ENCODE data around the gene UBLCP1.
A peak's percentile ranks its signal among the peaks of the same experiment; 100 is the strongest.
"Not testable (repeated sequence)": the region's sequence is repeated elsewhere in the genome, so short reads cannot be mapped to it uniquely, and the experiment has no call there.

The UBLCP1 gene, protein sequence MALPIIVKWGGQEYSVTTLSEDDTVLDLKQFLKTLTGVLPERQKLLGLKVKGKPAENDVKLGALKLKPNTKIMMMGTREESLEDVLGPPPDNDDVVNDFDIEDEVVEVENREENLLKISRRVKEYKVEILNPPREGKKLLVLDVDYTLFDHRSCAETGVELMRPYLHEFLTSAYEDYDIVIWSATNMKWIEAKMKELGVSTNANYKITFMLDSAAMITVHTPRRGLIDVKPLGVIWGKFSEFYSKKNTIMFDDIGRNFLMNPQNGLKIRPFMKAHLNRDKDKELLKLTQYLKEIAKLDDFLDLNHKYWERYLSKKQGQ

DNA sequence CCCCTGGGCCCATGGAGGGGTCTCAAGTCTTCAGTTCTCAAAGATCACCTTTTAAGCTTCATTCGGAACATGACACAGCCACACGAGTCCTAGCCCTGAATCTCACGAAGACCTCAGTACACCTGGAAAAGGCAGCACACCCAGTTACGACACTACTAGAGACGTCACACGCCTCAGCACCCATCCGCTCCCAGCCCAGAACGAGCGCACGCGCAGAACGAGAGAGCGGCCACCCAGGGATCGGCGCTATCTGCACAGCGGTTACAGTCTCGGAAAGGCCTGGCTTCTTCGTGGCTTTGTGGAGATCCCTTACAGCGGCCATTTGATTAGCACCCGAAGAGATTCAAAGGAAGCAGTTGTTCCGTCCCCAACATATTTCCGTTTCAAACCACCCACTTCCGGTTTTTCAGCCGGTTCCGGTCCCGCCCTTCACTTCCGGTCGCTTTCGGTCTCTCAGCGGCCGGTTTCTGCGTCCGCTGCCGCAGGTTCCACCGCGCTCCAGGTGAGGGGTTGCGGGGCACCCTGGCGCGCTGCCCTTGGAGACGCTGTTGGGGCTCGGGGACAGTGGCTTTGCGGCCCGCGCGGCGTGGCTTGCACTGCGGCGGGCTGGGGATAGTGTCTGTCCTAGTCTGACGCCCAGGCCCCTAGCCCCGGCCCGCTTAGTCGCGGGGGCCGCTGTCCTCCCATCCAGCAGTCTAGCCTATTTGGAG is at the start of gene UBLCP1:
Gene UBLCP1, plus strand, starts transcription at position 432 of the 710 bp plus-strand sequence. CDS start 5,626 bp downstream, outside the sequence.
- DNase-seq = peak; percentile 87

DNA sequence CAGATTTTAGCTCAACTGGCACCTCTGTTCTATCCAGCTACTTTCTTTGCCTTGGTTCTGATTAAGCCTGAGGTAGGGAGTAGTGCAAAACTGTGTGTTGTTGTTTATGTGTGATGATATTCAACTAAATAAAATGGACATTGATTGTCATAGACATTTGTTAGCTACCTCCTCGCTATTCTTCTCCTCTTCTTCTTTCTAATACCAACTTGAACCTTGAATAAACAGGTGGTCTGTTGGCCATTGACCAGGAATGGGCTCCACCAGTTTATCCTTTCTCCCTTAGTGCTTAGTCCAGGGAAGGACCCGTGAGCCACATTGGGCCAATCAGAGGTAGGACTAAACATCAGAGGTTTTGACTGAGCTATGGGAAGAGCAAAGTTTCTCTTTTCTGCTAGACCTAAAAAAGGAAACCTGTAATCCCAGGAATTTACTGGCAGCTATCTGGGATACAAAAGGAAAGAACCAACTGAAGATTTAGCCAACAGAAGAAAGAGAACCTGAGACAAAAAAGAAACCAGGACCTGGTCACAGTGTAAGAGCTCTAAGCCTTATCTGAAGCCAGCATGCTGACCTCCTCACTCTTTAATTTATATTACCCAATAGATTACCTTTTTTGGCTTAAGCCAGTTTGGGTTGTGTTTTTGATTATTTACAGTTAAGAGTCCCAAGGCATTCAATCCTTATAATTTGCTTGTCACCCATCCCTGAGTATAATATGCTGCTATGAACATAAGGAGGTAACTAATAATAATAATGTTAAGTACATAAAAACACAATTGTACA is 48.4 kb upstream of the UBLCP1 start:
- DNase-seq = no peak

DNA sequence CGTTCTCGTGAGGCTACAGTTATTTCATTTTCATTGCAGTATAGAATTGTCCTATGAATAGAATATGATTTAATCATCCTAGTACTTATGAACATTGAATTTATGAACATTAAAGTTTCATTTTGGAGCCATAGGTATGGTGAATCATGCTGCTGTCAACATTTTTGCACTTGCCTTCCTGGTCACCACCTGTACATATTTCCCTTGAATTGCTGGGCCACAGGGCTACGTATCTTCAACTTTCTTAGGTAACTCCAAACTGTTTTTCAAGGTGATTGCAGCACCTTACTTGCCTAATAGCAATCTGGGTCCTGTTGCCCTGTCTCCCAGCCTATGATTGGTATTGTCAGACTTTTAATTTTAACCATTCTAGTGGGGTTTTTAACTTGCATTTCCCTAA is 47.2 kb upstream of the UBLCP1 start:
- DNase-seq = no peak

DNA sequence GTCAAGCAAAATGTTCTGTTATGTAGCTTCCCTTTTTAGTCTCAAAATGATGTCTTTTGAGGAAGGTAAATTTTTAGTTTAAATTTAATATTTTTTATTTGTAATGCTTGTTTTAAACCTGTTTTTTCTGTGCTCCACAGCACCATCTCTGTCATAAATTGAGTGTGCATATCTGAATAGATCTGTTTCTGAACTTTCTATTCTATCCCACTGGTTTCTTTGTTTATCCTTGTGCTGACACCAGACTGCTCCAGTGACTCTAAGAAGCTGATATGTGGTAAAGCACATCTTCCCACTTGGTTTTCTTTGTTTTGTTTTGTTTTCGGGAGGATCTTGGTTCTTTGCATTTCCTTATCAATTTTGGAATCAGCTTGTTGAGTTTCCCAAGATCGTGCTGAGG is 46.6 kb upstream of the UBLCP1 start:
- no peak for DNase-seq

DNA sequence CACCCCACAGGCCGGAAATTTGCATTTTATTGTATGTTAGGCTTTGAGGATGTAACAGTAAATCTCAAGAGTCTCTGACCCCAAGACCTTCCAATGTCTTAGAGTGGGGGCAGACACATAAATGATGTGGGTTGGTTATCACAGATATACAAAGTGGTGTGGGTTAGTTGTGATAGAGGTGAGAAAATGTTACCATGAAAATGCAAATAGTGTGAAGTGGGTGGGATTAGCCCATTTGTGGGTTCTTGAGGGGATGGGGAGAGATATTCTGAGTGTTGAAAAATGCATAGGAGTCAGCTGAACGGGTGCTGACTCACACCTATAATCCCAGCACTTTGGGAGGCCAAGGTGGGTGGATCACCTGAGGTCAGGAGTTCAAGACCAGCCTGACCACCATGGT is 45.9 kb upstream of the UBLCP1 start:
- no peak for DNase-seq

DNA sequence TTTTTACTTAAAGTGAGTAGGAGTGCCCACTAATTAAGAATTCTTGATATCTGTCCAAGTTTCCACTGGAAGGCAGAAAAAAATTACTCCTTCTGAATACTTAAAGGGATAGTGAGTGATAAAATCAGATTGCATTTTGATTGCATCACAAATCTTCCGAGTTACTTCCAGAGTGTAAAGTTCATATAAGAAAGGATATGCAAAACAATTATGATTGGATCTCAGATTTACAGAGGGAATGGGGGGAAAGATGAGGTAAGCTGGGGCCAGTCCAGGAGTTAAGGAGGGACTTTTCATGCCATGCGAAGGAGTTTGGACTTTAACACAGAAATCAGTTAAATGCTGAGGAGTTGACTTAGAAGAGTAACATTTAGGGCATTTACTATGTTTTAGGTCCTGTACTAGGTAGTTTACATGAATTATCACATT is 44.5 kb upstream of the UBLCP1 start:
- DNase-seq = no peak

DNA sequence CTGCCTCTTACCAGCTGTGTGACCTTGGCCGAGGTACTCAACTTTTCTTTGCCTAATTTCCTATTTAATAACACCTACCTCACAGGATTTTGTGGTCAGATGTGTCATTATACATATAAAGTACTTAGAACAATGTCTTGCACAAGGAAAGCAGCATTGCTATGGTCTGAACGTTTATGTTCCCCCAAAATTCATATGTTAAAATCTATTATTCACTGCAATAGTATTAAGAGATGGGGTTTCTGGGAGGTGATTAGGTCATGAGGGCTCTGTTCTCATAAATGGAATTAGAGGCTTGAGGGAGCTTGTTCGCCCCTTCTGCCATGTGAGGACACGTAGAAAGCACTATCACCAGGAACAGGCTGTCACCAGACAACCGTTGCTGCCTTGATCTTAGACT is 42.9 kb upstream of the UBLCP1 start:
- no peak for DNase-seq

DNA sequence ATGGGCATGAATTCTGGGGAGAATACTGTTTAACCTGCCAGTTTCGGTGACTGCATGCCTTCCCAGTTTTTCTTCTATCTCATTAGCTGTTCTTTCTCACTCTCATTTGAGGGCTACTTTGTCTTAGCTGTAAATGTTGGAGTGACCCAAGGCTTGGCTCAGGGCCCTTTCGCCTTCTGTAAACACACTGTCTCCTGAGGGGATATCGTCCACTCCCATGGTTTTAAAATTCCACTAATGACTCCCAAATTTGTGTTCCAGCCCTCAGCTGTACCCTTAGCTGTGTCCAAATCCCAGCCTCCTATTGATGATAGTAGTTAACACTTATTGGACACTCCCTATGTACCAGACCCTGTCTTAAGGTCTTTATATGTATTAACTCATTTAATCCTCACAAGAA is 39.6 kb upstream of the UBLCP1 start:
- DNase-seq = no peak

DNA sequence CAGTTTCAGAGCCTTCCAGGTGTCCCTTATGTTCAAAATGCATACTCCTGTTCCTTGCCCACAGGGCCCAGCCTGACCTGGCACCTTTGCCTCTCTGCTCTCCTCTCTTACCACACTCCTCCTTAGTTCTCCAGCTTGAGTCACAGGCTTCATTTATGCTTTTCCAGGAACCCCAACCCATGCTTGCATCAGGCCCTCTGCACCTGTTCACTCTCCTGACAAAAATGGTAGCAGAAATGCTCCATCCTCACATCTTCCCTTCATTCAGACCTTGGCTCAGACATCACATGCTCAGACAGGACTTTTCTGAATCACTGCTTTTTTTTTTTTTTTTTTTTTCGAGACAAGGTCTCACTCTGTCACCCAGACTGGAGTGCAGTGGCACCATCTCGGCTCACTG is 38.6 kb upstream of the UBLCP1 start:
- no peak for DNase-seq

DNA sequence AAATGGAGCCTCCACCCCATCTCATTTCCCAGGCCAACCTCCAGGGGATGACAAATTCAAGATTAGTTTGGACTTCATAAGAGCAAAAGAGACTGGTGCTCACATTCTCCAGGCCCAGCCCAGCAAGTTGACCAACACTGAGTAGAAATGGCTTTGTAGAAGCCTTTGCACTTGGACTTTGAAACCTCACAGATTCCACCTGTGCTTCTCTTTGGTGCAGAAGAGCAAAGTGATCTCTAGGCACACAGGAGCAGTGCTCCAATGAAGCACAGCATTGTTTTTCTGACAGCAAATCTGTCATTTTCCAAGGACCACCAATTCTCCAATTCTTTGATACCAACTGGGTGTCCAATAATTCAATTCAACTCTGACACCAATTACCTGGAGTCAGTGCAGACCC is 36.6 kb upstream of the UBLCP1 start:
- DNase-seq = no peak

DNA sequence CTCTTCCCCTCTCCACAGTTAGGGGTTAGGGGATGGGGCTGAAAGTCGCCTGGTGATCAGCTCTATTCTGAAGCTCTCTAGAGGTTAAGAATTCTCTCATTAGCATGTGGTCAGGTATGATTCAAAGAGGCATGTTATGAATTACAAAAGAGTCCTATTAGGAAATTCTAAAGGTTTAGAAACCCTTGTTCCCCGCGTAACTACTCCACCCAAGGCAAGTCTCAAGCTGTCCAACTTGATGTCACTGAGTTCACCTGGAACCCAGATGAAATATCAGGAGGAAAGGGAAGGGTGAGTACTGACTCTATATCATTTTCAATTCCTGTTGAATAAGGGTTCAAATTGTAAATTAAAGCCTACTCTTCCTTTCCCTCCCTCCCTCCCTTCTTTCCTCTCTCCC is 35.6 kb upstream of the UBLCP1 start:
- no peak for DNase-seq

DNA sequence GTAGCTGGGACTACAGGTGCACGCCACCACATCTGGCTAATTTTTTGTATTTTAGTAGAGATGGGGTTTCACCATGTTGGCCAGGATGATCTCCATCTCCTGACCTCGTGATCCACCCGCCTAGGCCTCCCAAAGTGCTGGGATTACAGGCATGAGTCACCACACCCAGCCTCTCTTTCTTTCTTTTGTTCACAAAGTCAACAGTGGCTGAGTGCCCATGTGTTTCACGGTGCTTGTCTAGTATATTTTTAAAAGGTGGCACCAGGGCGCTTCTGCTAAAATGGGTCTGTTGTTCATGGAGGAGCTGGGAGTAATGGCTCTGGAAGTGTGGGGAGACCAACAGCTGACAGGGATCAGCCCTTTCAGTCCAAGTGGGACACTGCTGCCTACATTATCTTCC is 35.0 kb upstream of the UBLCP1 start:
- DNase-seq = not testable (repeated sequence)

DNA sequence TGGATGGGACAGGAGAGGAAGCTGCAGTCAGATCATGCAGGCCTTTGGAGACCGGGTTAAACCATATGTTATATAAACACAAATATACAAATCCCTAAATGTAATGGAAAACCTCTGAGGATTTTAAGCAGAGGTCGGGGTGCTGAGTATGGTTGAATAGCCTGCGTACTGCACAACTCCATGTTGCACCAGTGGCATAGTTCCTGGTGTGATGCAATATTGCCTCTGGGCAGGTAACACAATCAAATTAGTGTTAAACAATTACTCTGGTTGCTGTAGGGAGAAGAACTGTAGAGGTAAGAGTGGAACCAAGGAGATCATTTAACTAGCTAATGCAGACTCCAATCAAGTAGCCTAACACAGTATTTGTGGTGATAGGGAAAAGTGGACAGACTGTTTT is 32.4 kb upstream of the UBLCP1 start:
- no peak for DNase-seq

DNA sequence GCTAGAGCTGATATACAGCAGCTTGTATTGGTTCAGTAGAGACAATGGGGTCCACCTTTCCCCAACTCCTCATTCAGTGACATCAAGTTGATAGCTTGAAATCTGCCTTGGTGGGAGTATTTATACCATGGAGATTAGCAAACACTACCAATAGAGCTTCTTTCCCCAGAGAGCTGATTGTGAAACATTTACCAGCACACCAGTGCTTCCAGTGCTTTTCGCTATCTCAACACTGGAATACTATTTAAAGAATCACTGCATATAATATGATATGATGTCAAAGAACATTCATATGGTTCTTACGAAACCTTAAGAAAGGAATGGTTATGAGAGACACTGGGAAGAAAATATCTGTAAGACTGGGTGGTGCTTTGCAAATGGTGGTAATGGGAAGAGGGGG is 31.9 kb upstream of the UBLCP1 start:
- DNase-seq = no peak

DNA sequence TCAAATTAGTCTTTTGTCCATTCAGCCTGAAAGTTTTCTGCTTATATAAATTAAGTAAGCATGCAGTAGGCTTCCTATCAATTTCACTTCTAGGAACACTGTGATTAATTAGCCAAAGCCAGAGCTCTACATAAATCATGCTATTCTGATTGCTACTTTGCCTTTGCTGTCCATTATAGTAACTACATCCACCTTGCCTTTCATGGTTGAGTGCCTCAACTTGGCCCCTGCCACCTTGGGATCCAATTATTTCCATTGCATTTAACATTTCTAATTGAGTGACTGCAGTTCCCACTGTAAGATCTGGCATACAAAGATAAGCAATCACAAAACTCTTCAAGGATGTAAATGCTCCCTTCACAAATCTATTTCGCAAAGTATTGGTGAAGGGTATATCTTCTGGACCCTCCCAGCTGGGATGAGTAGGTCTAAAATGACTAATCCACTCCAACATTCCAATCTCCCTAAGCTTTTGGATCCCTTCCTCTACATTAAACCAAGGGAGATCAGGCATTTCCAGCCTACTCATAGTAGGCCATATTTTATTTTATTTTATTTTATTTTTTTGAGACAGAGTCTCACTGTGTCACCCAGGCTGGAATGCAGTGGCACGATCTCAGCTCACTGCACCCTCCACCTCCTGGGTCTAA is 27.1 kb upstream of the UBLCP1 start:
- not testable (repeated sequence) for DNase-seq

DNA sequence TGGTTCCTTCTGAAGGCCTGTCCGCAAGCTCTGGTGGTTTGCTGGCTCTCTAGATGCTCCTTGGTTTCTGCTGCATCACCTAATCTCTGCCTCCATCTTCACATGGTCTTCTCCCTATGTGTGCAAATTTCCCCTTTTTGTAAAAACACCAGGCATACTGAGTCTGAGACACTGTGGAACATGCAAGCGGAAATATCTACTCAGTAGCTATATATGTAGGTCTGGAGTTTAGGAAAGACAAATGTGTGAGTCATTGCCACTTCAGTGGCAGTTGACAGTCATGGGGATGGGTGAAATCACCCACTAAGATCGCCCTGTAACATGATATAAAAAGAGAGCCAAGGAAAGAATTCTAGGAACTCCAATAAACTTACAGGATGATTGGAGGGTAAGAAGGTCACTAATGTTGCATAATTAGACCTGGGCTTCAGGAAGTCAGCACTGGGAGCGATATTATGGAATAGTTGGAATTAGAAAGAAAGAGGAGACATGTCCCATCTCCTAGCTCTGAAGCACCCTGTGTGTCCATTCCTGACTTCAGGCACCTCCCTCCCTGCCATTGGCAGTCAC is 22.7 kb upstream of the UBLCP1 start:
- DNase-seq = no peak

DNA sequence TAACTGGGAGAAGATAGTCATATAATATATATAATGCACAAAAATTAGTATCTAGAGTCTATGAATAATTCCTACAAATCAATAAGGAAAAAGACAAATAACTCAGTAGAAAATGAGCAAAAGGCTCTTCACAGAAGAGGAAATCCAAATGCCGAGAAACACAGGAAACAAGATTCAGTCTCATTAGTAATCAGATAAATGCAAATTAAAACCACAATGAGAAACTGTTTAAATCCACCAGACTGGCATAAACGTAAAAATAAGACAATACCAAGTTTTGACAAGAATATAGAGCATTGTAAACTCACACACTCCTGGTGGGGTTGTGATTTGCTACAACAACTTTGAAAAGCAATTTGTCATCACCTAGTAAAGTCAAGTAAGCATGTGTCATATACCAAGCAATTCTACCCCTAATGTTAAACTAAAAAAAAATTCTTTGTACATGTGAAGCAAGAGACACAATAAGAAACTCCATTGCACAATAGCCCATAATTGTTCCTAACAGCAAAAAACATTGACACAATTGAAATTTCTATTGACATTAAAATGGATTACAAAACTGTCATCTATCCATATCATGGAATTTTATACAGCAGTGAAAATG is 21.0 kb upstream of the UBLCP1 start:
- no peak for DNase-seq

DNA sequence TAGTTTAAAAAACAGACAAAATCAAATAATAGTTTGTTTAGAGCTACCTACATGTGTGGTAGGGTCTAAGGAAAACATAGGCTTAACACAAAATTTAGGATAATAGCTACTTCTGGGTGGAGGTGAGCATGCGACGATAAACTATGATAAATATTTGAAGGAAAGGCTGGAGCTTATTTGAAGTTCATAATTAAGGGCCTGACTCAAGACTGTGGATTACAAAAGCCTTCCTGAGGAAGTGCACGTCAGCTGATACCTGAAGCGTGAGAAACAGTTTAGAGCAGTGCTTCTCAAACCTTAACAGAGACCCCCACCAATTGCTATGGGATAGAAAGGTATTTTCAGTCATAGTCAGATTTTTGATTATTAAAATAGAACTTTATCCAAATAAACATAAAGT is 20.4 kb upstream of the UBLCP1 start:
- no peak for DNase-seq

DNA sequence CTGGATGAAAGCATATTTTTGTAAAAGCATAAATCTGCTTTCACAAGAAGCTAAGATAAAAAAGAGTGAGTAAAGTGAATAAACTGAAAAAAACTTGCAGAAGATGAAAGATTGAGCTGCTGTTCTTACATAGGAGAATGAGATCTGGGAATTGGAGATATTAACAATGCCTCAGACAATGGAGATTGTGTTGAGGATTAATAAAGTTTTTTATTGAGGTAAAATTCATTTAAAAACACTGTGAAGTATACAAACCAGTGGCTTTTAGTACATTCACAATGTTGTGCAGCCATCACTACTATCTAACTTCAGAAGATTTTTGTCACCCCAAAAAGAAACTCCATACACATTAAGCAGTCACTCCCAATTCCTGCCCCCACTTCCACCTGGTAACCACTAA is 19.7 kb upstream of the UBLCP1 start:
- DNase-seq = no peak

DNA sequence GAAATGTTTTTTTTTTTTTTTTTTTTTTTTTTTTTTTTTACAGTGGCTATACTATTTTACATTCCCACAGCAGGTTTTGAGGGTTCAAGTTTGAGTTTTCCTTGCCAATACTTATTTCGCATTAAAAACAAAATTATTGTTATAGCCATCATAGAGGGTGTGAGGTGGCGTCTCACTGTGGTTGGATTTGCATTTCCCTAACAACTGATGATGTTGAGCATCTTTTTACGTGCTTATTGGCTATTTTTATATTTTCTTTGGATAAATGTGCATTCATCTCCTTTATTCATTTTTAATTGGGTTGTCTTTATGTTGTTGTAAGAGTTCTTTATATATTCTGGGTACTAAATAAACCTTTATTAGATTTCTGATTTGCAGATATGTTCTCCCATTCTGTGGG is 18.9 kb upstream of the UBLCP1 start:
- no peak for DNase-seq

DNA sequence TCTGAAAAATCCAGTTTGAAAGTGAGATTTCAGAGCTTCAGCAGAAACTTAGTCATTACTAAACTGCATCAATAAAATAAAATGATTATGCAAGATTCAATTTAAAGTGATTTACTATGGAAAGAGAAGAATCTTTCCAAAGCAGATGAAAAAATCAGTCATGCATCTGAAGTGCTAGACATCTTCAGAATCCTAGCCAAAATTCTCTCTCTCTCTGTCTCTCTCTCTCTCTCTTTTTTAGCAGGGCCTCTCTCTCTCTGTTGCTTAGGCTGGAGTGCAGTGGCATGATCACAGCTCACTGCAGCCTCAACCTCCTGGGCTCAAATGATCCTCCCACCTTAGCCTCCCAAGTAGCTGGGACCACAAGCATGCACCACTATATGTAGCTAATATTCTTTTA is 18.2 kb upstream of the UBLCP1 start:
- DNase-seq = no peak

DNA sequence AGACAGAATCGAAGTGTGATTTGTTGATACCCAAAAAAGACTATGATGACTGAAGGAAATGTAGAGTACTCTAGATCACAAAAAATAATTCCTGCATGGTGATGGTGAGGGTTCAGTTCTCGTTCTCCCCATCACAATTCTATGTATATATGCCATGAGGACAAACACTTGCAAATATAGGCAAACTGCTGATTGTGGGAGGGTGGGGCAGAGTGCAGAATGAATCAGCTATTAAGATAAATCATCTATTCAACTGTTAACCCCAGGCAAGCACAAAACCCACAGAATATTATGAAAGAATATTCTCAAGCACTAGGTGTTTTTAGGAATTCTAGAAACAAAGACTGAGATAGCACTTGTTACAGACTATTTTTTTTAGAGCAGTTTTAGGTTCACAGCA is 13.9 kb upstream of the UBLCP1 start:
- no peak for DNase-seq

DNA sequence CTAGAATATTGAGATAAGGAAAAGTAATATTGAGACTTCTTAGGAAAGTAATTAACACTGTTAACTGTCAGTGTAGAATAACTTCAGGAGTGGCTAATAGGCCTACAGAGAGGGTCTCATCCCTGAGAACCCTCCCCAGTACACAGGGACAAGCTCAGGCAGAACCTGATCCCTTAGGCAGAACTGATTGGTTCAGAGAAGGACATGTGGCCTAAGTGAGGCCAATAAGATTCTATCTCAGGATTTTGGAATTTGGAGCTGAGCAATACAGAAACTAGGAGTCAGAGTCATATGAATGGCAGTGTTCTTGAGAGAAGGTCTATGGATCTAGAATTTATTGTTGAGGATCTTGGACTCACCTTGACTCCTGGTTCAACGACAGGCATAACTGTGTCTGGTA is 10.9 kb upstream of the UBLCP1 start:
- DNase-seq = no peak

Data from CD4-positive, alpha-beta T cell treated with Interleukin-17A for 1 hour (primary cell).